ENCODE results near the gene JMJD6. TPM values are rescaled to one million over a fixed set of nuclear protein-coding genes. Genes with fewer than 3 reads are reported as not detected.

The JMJD6 gene
- total and polyA plus RNA-seq, 2 of the 8 experiments (the other 6 are each of a cell fraction or from before 2014, with no cell fraction given), result 8.6 to 18.6 TPM

DNA sequence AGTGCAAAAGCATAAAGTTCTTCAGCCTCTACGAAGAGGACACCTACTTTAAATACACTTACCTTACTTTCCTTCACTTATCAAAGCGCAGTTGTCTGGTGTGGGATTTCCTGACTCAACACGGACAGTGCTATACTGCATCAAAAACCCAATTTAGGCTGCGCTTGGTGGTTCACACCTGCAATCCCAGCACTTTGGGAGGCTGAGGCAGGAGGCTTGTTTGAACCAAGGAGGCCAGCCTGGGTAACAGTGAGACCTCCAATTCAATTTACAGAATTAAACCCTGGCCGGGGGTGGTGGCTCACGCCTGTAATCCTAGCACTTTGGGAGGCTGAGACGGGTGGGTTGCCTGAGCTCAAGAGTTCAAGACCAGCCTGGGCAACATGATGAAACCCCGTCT is 4.1 kb downstream of the JMJD6 start (continued):
- TF ChIP-seq, protein P1, sequence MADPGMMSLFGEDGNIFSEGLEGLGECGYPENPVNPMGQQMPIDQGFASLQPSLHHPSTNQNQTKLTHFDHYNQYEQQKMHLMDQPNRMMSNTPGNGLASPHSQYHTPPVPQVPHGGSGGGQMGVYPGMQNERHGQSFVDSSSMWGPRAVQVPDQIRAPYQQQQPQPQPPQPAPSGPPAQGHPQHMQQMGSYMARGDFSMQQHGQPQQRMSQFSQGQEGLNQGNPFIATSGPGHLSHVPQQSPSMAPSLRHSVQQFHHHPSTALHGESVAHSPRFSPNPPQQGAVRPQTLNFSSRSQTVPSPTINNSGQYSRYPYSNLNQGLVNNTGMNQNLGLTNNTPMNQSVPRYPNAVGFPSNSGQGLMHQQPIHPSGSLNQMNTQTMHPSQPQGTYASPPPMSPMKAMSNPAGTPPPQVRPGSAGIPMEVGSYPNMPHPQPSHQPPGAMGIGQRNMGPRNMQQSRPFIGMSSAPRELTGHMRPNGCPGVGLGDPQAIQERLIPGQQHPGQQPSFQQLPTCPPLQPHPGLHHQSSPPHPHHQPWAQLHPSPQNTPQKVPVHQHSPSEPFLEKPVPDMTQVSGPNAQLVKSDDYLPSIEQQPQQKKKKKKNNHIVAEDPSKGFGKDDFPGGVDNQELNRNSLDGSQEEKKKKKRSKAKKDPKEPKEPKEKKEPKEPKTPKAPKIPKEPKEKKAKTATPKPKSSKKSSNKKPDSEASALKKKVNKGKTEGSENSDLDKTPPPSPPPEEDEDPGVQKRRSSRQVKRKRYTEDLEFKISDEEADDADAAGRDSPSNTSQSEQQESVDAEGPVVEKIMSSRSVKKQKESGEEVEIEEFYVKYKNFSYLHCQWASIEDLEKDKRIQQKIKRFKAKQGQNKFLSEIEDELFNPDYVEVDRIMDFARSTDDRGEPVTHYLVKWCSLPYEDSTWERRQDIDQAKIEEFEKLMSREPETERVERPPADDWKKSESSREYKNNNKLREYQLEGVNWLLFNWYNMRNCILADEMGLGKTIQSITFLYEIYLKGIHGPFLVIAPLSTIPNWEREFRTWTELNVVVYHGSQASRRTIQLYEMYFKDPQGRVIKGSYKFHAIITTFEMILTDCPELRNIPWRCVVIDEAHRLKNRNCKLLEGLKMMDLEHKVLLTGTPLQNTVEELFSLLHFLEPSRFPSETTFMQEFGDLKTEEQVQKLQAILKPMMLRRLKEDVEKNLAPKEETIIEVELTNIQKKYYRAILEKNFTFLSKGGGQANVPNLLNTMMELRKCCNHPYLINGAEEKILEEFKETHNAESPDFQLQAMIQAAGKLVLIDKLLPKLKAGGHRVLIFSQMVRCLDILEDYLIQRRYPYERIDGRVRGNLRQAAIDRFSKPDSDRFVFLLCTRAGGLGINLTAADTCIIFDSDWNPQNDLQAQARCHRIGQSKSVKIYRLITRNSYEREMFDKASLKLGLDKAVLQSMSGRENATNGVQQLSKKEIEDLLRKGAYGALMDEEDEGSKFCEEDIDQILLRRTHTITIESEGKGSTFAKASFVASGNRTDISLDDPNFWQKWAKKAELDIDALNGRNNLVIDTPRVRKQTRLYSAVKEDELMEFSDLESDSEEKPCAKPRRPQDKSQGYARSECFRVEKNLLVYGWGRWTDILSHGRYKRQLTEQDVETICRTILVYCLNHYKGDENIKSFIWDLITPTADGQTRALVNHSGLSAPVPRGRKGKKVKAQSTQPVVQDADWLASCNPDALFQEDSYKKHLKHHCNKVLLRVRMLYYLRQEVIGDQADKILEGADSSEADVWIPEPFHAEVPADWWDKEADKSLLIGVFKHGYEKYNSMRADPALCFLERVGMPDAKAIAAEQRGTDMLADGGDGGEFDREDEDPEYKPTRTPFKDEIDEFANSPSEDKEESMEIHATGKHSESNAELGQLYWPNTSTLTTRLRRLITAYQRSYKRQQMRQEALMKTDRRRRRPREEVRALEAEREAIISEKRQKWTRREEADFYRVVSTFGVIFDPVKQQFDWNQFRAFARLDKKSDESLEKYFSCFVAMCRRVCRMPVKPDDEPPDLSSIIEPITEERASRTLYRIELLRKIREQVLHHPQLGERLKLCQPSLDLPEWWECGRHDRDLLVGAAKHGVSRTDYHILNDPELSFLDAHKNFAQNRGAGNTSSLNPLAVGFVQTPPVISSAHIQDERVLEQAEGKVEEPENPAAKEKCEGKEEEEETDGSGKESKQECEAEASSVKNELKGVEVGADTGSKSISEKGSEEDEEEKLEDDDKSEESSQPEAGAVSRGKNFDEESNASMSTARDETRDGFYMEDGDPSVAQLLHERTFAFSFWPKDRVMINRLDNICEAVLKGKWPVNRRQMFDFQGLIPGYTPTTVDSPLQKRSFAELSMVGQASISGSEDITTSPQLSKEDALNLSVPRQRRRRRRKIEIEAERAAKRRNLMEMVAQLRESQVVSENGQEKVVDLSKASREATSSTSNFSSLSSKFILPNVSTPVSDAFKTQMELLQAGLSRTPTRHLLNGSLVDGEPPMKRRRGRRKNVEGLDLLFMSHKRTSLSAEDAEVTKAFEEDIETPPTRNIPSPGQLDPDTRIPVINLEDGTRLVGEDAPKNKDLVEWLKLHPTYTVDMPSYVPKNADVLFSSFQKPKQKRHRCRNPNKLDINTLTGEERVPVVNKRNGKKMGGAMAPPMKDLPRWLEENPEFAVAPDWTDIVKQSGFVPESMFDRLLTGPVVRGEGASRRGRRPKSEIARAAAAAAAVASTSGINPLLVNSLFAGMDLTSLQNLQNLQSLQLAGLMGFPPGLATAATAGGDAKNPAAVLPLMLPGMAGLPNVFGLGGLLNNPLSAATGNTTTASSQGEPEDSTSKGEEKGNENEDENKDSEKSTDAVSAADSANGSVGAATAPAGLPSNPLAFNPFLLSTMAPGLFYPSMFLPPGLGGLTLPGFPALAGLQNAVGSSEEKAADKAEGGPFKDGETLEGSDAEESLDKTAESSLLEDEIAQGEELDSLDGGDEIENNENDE (IDR thresholded peaks at IDR 0.05; ENCODE audit: insufficient replicate concordance, low read length), result no peak
- TF ChIP-seq TAF1 (IDR thresholded peaks at IDR 0.05; ENCODE audit: low read depth, low read length) (no peak), SIRT6 (IDR thresholded peaks at IDR 0.05; ENCODE audit: low read length) (no peak), KDM5A (IDR thresholded peaks at IDR 0.05; ENCODE audit: low read length) (no peak), RBBP5 (IDR thresholded peaks at IDR 0.05; ENCODE audit: borderline replicate concordance, low read depth, low read length) (no peak), TAF7 (optimal IDR thresholded peaks at IDR 0.05; ENCODE audit: borderline replicate concordance, low read depth, low read length) (no peak), SP4 (IDR thresholded peaks at IDR 0.05; ENCODE audit: low read length) (no peak), EP300 (IDR thresholded peaks at IDR 0.05; ENCODE audit: borderline replicate concordance in 1 of 2, low read depth in 2 of 2, low read length in 2 of 2) (no peak)
- TF ChIP-seq, protein P2, sequence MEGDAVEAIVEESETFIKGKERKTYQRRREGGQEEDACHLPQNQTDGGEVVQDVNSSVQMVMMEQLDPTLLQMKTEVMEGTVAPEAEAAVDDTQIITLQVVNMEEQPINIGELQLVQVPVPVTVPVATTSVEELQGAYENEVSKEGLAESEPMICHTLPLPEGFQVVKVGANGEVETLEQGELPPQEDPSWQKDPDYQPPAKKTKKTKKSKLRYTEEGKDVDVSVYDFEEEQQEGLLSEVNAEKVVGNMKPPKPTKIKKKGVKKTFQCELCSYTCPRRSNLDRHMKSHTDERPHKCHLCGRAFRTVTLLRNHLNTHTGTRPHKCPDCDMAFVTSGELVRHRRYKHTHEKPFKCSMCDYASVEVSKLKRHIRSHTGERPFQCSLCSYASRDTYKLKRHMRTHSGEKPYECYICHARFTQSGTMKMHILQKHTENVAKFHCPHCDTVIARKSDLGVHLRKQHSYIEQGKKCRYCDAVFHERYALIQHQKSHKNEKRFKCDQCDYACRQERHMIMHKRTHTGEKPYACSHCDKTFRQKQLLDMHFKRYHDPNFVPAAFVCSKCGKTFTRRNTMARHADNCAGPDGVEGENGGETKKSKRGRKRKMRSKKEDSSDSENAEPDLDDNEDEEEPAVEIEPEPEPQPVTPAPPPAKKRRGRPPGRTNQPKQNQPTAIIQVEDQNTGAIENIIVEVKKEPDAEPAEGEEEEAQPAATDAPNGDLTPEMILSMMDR (IDR thresholded peaks at IDR 0.05; ENCODE audit: control extremely low read depth in 1 of 3, insufficient read depth in 1 of 3, low read depth in 1 of 3, low read length in 3 of 3), result no peak

Measured in H1 (cell line).